GM21360 (cell line): ENCODE results near the gene TNNC2.
"Not testable (repeated sequence)": the region's sequence is repeated elsewhere in the genome, so short reads cannot be mapped to it uniquely, and the experiment has no call there.

Experiments
- ATAC-seq: cut with Tn5 transposase; IDR thresholded peaks from one replicate; pipeline ENCODE4 v1.9.1; 2021; ENCODE audit warnings: mild to moderate bottlenecking, moderate library complexity; ENCODE audit not compliant: unreplicated experiment

Gene TNNC2

DNA sequence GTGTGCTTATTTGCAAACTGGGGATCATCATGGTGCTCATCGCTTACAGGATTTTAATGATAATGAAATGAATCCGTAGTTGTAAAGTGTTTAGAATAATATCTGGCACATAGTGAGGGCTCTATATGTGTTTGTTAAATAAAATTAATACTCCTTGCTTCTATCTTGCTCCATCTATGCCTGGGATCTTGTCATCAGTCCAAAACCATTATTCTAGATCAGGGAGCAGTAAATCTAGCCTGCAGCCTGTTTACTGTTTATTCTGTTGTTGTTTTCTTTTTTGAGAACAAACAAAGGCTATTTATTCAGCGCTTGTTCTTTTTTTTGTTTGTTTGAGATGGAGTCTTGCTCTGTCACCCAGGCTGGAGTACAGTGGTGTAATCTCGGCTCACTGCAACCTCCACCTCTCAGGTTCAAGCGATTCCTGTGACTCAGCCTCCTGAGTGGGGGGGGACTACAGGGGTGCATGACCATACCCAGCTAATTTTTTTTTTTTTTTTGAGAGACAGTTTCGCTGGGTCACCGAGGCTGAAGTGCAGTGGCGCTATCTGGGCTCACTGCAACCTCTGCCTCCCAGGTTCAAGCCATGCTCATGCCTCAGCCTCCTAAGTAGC, 22.0 kb upstream of the TNNC2 start:
- ATAC-seq: no peak

DNA sequence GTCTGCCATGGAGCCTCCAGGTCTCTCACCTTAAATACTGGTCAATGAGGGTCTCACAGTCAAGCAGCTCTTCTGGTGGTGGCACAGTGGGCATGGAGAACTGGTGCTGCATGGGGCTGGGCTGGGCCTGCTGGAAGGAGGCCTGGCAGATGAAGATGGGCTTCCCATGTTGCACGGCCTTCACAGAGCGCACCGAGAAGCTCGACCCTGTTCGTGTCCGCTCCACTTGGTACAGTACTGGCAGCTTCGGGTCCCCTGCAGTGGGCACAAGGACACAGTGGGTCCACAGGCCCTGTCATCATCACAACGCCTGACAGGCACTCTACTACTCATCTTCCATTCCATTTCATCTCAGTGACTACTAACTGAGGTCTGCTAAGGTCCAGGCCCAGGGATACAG, 21.3 kb upstream of the TNNC2 start:
- no peak for ATAC-seq

DNA sequence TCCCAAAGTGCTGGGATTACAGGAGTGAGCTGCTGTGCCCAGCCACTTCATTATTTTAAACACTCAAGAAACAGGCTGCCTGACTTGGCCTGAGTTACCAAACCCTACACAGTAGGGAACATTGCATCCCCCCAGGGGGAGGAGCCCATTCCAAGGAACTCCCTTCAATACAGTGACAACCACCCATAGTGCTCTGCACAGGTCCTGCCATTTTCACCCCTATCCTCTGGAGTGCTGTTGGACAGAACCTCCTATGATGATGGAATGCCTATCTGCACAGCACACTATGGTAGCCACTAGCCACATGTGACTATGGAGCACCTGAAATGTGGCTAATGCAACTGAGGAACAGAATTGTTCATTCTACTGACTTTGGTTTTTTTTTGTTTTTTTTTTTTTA, 18.3 kb upstream of the TNNC2 start:
- no peak for ATAC-seq

DNA sequence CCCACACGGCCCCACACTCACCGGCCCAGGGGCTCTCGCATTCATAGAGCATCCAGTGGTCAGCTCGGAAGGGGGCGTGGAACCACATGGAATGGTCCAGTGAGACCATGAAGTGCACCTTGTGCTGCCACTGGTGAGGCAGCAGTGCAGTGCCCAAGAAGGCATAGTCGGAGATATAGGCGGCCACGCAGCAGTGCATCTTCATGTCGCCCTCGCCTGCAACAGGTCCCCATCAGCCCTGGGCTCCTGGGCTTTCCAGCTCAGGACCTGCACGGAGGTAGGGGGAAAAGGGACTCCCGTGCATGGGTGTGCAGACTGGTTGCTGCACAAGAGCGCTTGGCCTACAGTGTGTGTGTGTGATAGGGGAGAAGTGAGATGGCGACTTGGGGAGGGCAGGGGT, 16.4 kb upstream of the TNNC2 start:
- ATAC-seq: no peak

DNA sequence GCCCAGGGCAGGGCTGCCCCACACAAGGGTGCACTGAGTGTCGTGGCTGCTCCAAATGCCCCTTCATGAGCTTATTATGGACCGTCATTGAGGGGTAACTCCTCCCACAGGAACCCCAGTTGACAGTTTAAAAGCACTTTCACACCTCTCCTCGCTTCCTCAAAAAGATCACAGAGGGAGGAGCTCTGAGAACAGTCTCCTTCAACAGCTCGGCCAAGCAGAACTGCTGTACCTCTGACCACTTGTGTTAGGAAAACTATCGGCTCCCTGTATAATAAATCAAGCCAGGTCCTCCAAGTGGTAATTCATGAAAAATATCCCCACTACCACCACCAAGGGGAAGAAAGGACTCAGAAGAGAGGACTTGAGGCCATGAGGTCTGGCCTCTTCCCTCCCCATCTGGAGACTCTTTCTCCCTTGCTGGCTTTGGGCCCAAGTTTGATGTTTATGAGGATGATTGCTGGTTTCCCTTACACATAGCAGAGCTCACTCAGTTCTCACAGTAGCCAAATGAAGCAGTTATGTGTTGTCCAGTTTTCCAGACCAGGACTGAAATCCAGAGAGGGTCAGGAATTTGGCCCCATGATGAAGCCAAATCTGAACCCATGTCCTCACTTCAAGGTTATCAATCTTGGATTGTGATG, 15.2 kb upstream of the TNNC2 start:
- peak; percentile 76 for ATAC-seq

DNA sequence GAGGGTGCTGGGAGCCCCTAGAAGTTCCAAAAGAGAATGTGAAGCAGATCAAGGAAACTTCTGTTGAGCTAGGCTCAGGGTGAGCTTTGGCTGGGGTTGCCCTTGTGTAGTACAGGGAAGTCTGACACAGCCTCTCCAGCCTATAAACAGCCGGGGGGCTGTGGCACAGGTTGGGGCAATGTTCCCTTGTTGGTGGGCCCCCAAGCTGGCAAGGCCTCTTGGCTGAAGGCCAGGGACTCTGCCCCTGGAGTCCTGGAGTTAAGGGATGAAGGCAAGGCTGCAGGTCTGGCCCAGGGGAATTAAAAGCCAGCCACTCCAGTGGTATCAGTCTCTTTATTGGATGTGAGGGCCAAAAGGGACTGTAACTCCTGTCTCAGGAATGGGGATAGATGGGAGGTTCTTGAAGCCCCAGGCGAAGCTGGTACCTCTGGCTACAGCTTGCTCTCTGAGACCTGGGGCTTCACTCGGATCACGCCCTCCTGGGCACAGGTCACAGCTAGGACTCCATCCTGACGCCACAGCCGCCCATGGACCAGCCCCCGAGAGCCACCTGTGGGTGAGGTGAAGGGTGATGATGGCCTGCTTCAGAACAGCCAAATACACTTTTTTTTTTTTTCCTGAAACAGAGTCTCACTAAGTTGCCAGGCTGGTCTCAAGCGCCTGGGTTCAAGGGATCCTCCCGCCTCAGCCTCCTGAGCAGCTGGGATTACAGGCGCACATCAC, 14.5 kb upstream of the TNNC2 start:
- ATAC-seq: no peak

DNA sequence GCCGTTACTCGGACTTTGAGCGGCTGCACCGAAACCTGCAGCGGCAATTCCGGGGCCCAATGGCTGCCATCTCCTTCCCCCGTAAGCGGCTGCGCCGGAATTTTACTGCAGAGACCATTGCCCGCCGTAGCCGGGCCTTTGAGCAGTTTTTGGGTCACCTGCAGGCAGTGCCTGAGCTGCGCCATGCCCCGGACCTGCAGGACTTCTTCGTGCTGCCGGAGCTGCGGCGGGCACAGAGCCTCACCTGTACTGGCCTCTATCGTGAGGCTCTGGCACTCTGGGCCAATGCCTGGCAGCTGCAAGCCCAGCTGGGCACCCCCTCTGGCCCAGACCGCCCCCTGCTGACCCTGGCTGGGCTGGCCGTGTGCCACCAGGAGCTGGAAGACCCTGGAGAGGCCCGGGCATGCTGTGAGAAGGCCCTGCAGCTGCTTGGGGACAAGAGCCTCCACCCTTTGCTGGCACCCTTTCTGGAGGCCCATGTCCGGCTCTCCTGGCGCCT, 13.6 kb upstream of the TNNC2 start:
- ATAC-seq: no peak

DNA sequence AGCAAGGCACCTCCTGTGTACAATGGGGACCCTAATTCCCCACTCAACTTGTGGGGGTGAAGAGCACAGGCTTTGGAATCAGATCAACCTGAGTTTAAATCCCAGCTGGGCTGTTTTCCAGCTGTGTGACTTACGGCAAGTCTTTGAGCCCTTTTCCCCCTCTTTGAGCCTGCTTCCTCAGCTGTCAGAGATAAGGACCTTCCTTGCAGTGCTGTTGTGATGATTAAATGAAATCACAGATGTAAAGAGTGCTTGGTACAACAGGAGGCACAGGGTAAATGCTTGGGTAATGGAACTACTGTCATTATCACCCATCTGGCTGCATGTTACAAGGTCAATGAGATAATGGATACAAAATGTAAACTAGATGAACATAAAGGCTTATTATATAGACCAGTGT, 9.7 kb upstream of the TNNC2 start:
- ATAC-seq: no peak

DNA sequence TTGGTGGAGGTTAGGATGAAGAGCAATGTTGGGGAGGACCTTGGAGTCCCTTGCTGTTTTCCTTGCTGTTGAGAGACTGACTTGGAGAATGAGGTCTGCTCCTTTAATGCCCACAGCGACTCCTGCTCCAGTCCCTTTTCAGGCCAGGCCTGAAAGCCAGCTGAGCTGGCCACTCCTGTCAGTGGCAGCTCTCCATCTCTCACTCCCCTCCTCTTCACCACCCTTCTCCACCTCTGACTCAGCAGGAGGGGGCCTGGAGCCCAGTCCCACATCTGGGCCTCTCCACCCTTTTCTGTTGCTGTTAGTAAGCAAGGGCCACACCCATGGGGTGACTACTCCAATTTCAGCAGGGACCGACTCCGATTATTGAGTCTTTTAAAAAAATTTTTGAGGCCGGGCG, 8.7 kb upstream of the TNNC2 start:
- ATAC-seq: no peak

DNA sequence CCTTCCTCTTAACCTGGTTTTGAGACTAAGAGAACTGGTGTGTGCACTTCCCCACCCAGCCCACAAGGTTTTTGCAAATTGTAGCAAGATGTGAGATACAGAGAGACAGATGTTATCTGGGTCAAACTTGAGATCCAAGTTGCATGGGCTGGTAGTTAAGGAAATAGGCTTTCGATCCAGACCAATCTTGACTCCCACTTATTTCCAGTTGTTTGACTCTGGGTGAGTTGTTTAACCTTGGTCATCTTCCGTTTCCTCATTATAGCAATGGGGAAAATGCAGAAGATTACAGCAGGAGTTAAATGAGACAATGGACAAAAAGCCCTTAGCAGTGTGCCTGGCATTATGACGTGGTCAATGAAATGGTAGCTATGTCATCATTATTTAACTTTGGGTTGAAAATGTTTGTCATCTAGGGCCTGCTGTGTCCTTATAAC, 8.2 kb upstream of the TNNC2 start:
- no peak for ATAC-seq

DNA sequence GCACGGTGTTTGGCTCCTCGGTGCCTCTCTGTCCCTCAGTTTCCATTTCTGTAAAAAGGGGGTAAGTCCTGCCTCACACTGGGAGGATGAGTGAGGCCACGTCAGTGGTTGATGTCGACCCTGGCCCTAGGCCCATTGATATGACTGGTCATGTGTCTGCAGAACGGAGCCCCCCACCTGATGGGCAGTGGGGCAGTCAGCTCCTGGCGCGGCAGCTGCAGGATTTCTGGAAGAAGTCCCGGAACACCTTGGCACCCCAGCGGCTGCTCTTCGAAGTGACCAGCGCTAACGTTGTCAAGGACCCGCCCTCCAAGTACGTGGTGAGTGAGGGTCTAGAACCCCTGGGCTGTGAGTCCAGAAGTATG, 7.7 kb upstream of the TNNC2 start:
- ATAC-seq: no peak

DNA sequence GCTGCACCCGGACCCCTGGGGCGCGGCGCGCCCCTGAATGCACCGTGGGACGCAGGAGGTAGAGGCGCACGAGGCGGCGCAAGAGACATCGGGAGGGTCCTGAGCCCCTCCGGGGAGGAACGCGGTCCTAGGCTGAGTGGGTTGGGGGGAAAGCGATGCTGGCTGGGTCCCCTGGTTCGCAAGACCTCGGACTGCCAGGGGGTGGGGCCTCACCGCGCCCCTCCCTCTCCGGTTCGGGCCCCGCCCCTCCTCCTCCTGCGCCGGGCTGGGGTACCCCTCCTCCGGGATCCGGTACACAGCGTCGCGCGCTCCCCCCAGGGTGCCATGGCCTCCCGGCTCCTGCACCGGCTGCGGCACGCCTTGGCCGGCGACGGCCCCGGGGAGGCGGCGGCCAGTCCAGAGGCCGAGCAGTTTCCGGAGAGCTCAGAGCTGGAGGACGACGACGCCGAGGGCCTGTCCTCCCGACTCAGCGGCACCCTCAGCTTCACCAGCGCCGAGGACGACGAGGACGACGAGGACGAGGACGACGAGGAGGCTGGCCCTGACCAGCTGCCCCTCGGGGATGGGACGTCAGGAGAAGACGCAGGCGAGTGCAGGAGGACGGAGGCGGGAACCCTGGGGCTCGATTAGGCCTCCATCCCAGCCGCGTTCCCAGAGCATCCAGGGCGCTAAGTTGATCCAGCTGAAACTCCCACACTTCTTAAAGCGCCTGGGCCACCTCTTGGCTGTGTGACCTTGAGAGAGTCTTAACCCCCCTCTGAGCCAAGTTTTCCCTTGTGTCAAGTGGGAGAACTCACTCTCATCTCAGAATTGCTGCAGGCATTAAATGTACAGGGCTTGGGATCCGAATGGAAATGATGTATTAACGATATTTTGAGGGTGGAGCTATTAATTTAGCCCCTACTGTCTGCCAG, 7.0 kb upstream of the TNNC2 start:
- ATAC-seq: no peak

DNA sequence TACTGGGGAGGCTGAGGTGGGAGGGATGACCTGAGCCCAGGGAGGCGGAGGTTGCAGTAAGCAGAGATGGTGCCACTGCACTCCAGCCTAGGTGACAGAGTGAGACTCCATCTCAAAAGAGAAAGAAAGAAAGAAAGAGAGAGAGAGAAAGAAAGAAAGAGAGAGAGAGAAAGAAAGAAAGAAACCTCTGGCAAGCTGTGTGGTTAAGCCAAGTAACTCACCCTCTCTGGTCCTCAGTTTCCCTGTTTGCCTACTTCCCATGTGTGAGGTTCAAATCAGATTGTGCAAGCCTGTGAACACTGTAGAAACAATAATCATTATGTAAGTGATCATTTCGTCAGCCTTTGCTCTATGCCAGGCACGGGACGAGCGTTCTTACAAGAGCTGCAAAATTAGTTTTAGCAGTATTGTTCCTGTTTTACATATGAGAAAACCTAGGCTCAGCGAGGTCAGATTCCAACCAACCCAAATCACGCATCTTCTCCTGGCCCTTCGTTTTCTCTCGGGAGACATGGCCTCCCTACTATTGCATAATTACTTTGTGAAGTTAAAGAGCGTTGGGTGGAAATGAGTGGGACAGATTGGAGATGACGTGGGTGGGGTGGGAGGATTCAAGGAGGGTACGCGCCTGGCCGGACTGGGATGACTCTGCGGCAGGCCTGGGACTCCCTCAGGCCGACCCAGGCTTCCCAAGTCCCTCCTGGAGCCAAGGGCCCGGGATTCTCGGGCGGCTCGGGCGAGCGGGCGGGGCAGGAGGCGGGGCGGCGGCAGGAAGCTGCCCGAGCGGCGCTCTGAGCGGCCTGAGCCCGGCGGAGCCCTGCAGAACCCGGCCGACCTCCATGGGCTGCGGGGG, 6.1 kb upstream of the TNNC2 start, which contains the start of gene SNX21:
SNX21 (plus strand) TSS at position 770 of the 853 bp plus-strand sequence. CDS start 121 bp downstream, outside the sequence.
- no peak for ATAC-seq

DNA sequence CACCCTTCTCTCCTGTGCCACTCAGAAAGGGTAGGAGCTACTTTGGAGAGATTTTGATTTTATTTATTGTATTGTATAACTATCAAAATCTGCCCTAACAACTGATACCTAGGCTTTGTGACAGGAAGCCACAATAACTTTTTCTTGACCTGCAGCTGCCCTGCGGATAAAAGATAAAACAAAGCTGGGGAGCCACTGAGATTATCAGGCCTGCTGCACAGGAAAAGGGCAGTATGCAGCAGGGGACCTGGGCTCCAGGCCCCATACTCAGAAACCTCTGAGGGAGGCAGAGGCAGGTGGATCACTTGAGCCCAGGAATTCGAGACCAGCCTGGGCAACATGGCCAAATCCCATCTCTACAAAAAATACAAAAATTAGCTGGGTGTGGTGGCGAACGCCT, 5.5 kb upstream of the TNNC2 start:
- ATAC-seq: no peak

DNA sequence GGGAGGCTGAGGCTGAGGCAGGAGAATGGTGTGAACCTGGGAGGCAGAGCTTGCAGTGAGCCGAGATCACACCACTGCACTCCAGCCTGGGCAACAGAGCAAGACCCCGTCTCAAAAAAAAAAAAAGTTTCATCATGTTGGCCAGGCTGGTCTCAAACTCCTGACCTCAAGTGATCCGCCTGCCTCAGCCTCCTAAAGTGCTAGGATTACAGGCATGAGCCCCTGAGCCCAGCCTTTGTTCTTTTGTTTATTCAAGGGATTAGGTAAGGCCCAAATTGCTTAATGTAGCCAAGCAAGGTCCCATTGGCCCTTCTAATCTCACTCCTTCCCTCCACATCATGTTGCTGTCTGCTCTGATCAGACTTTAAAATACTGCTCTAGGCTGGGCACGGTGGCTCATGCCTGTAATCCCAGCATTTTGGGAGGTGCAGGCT, 2.6 kb upstream of the TNNC2 start:
- ATAC-seq: not testable (repeated sequence)

DNA sequence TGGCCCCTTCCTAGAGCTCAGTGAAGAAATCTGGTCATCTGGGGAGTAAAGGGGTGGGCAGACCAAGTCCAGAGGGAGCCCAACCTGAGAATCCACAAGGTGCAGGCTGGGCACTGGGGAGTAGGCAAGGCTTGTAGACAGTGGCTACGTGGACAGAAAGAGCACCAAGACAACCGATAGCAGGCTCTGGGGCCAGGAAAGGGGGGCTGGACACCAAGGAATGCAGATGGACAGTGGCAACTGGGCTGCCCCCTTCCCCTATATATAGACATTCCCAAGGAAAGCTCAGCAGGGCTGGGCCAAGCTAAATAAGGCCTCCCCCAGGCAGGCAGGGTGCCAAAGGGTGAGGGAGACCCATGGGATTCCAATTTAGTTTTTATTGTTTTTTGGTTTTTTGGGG, 1.5 kb upstream of the TNNC2 start:
- no peak for ATAC-seq

DNA sequence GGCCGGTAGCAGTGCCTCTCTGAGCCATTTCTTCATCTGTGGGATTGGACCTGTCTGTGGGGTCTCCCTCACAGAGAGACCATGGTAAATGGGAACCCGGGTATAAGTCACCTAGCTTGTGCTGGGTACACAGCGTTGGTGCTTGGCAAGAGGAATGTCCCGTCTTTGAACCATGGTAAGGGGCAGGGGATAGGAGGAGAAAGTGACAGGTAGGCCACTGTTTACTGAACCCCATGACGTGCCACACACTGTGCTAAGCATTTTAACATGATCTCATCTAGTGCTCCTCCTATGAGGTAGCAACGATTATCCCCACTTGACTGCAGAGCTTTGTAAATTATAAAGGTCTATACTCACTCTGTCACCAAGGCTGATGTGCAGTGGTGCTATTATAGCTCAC, 600 bp upstream of the TNNC2 start:
- ATAC-seq: no peak

DNA sequence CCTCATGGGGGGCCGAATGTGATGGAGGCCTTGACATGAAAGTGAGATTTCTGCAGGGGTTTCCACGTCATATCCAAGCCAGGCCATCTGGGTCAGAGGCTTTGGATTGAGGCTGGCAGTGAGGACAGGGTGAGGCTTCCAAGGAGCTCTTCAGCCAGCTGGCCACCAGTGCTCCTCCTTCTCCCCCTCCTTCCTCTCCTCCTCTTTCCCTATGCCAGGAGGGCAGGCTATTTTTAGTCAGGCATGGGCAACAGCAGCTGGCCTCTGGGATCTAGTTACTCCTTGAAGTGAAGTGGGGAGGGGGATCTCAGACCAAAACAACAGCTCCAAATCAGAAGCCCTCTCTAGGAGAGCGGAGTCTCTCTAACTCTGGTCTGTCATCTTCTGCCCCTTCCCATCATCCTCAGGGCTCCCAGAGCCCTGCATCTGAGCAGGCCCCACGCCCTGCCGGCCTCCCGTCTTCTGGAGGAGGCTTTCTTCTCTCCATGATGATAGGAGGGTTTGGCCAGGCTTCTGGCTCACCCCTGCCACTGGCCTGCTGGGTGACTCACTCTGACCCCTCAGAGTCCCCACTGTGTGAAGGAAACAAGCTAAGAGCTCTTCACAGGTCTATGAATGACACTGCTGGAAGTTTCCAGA, 612 bp downstream of the TNNC2 start:
- ATAC-seq: no peak

DNA sequence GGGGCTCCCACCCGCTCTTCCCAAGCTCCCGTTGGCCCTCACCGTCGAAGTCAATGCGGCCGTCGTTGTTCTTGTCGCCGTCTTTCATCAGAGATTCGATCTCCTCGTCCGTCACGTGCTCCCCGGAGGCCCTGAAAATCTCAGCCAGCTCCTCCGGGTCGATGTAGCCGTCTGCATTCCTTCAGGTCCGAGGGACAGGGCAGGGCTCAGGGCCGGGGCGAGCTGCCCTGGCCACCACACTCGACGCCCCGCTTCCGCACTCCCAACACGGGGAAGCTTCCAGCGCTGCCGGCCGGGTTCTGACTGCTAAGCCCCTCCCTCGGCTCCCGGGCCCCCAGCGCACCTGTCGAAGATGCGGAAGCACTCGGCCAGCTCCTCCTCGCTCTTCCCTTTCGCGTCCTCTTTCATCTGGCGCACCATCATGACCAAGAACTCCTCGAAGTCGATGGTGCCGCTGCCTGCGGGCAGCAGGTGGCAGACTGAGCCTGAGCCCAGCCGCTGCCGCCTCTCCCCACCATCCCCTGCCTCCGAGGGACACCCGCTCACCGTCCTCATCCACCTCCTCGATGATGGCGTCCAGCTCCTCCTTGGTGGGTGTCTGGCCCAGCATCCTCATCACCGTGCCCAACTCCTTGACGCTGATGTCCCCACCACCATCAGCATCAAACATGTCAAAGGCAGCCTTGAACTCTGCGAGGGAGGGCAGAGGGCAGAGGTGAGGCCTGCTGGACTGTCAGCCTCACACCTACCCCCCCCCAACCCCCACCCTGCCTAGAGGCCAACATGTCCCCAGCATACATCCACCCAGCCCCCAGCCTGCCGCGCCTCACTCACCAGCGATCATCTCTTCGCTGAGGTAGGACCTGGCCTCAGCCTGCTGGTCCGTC, 2.9 kb downstream of the TNNC2 start:
- ATAC-seq: no peak
